Smooth muscle cell of trachea (primary cell): ENCODE results near the gene ZMYM5. TPM values are rescaled to one million over a fixed set of nuclear protein-coding genes. Genes with fewer than 3 reads are reported as not detected.

Source experiments
- total RNA-seq: library from RNA; depleted of rRNA; stranded (reverse); fragments of >200 nt; gene quantifications from 2 replicates; pipeline ENCODE4 v1.2.1, GENCODE V29; 2014

ZMYM5 gene
- 12.7 and 20.2 TPM in 2 replicates for total RNA-seq

DNA sequence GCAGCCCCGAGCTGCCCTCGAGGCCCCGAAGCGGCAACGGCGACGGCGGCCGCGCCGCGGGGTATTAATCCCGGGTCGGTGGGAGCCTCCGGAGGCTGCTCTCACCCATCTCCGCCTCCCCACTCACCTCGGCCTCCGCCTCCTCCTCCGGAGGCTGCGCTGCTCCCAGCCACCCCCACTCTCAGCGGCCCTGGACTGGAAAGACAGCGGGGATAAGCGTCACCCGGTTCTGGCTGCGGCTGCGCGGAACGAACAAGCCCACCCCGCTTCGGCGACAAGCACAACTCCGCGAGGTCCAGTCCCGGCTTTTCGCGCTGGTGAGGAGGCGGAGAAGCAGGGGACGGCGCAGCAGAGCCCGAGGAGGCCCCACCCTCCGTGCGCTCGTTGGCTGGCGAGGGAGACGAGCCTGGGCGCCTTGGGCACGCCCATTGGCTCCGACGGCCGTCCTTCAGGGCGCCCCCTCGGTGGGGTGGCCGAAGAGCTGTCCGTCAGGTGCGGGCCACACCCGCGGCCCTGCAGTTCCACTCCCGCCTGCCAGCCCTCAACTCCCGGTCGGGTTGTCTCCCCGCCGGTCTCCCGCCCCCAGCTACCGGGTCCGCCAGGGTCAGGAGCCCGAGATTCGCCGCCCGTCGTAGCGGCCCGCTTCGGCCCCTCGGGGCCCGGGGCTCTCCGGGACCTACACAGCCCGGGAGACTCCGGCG is at the start of gene ZMYM5:
ZMYM5 (minus strand) TSS at position 327 of the 701 bp plus-strand sequence. CDS start 11,469 bp downstream, outside the sequence.

DNA sequence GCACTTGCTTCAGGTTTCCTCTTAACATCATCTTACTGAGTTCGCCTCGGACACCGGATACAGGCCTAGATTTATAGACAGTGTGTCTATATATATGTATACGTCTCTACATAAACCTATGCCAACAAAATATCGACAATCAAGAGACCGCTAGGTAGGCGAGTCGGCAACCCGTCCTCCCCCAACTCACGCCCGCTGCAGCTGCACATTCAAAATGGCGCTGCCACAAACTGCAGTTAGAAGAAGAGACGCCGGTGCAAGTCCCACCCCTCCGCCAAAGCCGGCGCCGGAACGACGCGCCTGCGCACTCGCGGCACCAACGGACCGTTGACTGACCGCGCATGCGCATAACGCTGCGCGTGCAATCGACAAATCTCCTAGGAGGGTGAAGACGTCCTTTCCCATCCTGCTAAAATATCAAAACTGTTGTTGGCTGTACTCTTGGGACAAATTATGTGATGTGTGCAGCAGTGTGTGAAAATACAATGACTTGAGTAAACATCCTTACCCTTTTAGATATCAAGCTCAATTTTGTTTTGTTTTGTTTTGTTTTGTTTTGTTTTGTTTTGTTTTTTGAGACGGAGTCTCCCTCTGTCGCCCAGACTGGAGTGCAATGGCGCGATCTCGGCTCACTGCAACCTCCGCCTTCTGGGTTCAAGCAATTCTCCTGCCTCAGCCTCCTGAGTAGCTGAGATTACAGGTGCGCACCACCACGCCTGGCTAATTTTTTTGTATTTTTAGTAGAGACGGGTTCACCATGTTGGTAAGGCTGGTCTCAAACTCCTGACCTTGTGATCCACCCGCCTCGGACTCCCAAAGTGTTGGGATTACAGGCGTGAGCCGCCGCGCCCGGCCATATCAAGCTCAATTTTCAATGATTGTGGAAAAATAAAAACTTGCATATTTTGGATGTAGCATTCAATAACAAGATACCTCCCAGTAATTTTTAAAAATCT is 80.4 kb downstream of the ZMYM5 start, which contains the start of gene PSPC1:
PSPC1 (minus strand) TSS at position 219 of the 956 bp plus-strand sequence; CDS start at position 31, 188 bp downstream.

Other genes with a start within 250 kb of the ZMYM5 start
- 14.4 and 18.0 TPM in 2 replicates for gene MPHOSPH8, start 230.0 kb downstream of the ZMYM5 start, total RNA-seq
- 57.1 and 76.6 TPM in 2 replicates for gene PSPC1, start 80.7 kb downstream of the ZMYM5 start, total RNA-seq
- 53.8 and 57.2 TPM in 2 replicates for gene ZMYM2, start 95.1 kb upstream of the ZMYM5 start, total RNA-seq